Measurements from ENCODE around the gene ARRDC1.
A peak's percentile ranks its signal among the peaks of the same experiment; 100 is the strongest.

The ARRDC1 gene

GRCh38 chr9:137556069-137556838, 49.2 kb upstream of the ARRDC1 start:
- H3K9me3 ChIP-seq (ENCODE audit: control insufficient read depth, insufficient read depth, low read depth, low read length): no peaks in the 10 kb centered on the region
- TF ChIP-seq ZNF600 (tag by site-specific recombination; IDR thresholded peaks at IDR 0.05): peak; percentile 92
- TF ChIP-seq SP7 (tag by site-specific recombination; IDR thresholded peaks at IDR 0.05): no peak
- no peak for TF ChIP-seq ZNF660 (tag by site-specific recombination; IDR thresholded peaks at IDR 0.05)
- TF ChIP-seq ZNF248 (tag by site-specific recombination; IDR thresholded peaks at IDR 0.05): no peak
- TF ChIP-seq FEZF1 (tag by site-specific recombination; IDR thresholded peaks at IDR 0.05): peak; percentile 82
- TF ChIP-seq ZBTB26 (tag by site-specific recombination; optimal IDR thresholded peaks at IDR 0.05): no peak
- H3K4me3 ChIP-seq (ENCODE audit: low read depth, low read length): no peak overlapping the region
- CTCF ChIA-PET: no interaction called here
- H3K27ac ChIP-seq (ENCODE audit: extremely low read depth, low read depth, low read length): no peak overlapping the region
- H3K4me1 ChIP-seq (ENCODE audit: control insufficient read depth, insufficient read depth, low read length): no peaks in the 10 kb centered on the region
- H3K36me3 ChIP-seq (ENCODE audit: control insufficient read depth in 2 of 2, insufficient read depth in 1 of 2, low read length in 2 of 2): peaks cover 20 to 61% of the 10 kb centered on the region in 2 experiments
- POLR2A ChIA-PET: no interaction called here

- POLR2A ChIA-PET: no interaction called here
- CTCF ChIA-PET: interaction anchor here (0.7 to 3.2 kb wide), 5 partner anchors 14 to 75 kb away, joined by 3 to 9 read pairs (median 4); partner anchors contain the start of gene DPH7
- no peak overlapping the region for H3K4me3 ChIP-seq (ENCODE audit: low read depth, low read length)
- H3K36me3 ChIP-seq (ENCODE audit: control insufficient read depth in 2 of 2, insufficient read depth in 1 of 2, low read length in 2 of 2): peaks cover 26 to 78% of the 10 kb centered on the region in 2 experiments
- no peak overlapping the region for H3K27ac ChIP-seq (ENCODE audit: extremely low read depth, low read depth, low read length)
- H3K9me3 ChIP-seq (ENCODE audit: control insufficient read depth, insufficient read depth, low read depth, low read length): no peaks in the 10 kb centered on the region
- no peak for TF ChIP-seq ZNF473 (tag by site-specific recombination; IDR thresholded peaks at IDR 0.05)
- no peak for TF ChIP-seq ZNF747 (tag by site-specific recombination; IDR thresholded peaks at IDR 0.05)
- no peak for TF ChIP-seq FEZF1 (tag by site-specific recombination; IDR thresholded peaks at IDR 0.05)
- TF ChIP-seq BCL6B (tag by site-specific recombination; IDR thresholded peaks at IDR 0.05): no peak
- no peak for TF ChIP-seq ZNF18 (tag by site-specific recombination; IDR thresholded peaks at IDR 0.05)
- no peak for TF ChIP-seq ATF2 (tag by site-specific recombination; IDR thresholded peaks at IDR 0.05; ENCODE audit: low read depth)
- no peak for TF ChIP-seq ZNF280D (tag by site-specific recombination; IDR thresholded peaks at IDR 0.05)
- TF ChIP-seq PRDM4 (tag by site-specific recombination; IDR thresholded peaks at IDR 0.05): no peak
- no peak for TF ChIP-seq HOXA7 (CRISPR knock-in tag; IDR thresholded peaks at IDR 0.05; ENCODE audit: borderline replicate concordance)
- TF ChIP-seq ZNF670 (tag by site-specific recombination; IDR thresholded peaks at IDR 0.05; ENCODE audit: low read depth): no peak
- no peak for TF ChIP-seq YY1 (tag by site-specific recombination; IDR thresholded peaks at IDR 0.05)
- TF ChIP-seq ZBTB20 (tag by site-specific recombination; IDR thresholded peaks at IDR 0.05): no peak
- TF ChIP-seq BCL11B (tag by site-specific recombination; IDR thresholded peaks at IDR 0.05; ENCODE audit: low read depth): no peak
- no peak for TF ChIP-seq ZSCAN4 (tag by site-specific recombination; IDR thresholded peaks at IDR 0.05)
- no peak for TF ChIP-seq ZBTB1 (tag by site-specific recombination; IDR thresholded peaks at IDR 0.05)
- H3K4me1 ChIP-seq (ENCODE audit: control insufficient read depth, insufficient read depth, low read length): no peaks in the 10 kb centered on the region
Observed at GRCh38 chr9:137558127-137558526, 47.4 kb upstream of the ARRDC1 start.
